GM12864 (cell line): ENCODE measurements around the gene AHNAK2.
A peak's percentile ranks its signal among the peaks of the same experiment; 100 is the strongest.

Experiments used
- DNase-seq: peaks from one replicate; pipeline ENCODE4 v3.0.0-alpha.2; 2011; ENCODE audit warnings: low read depth
- H3K4me3 ChIP-seq: 2 replicates; pipeline ENCODE4 v1.5.1; 2011; ENCODE audit warnings: mild to moderate bottlenecking, low read depth, low read length, control low read depth
- CTCF ChIP-seq: IDR thresholded peaks from 2 replicates; pipeline ENCODE4 v1.5.1; 2011; ENCODE audit warnings: low read depth, mild to moderate bottlenecking, moderate library complexity, low read length, control low read depth, inconsistent platforms; ENCODE audit errors: missing control alignments

AHNAK2 gene

GRCh38 chr14:104932676-104933631, 45.2 kb downstream of the AHNAK2 start:
- H3K4me3 ChIP-seq = peak overlapping the region; percentile 21
- peak; percentile 76 for TF ChIP-seq CTCF
- no peak for DNase-seq

GRCh38 chr14:104931771-104932675, 46.2 kb downstream of the AHNAK2 start:
- TF ChIP-seq CTCF = no peak
- no peak for DNase-seq
- H3K4me3 ChIP-seq = no peak overlapping the region

DNA sequence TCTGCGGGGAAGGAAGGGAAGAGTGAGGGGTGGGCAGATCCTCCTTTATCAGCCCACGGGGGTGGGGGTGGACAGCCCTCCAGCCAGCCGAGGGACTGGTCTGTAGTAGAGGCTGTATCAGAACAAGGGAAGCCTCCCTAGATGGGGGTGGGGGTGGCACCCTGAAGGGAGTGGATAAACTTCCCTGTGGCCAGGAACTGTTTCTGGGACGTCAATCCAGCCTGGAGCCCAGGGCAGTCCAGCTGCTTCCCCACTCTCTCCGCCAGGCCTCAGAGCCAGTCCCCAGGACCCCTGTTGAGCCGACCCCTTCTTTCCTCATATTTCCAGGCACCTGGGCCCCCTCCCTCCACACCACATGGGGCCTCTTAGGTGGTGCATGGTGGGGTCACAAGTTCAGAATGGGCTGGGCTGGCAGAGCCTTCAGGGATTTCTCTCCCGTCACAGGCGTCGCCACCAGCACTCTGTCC, 46.8 kb downstream of the AHNAK2 start:
- no peak overlapping the region for H3K4me3 ChIP-seq
- no peak for DNase-seq
- no peak for TF ChIP-seq CTCF

GRCh38 chr14:104930526-104931303, 47.5 kb downstream of the AHNAK2 start:
- no peak for TF ChIP-seq CTCF
- DNase-seq = no peak

DNA sequence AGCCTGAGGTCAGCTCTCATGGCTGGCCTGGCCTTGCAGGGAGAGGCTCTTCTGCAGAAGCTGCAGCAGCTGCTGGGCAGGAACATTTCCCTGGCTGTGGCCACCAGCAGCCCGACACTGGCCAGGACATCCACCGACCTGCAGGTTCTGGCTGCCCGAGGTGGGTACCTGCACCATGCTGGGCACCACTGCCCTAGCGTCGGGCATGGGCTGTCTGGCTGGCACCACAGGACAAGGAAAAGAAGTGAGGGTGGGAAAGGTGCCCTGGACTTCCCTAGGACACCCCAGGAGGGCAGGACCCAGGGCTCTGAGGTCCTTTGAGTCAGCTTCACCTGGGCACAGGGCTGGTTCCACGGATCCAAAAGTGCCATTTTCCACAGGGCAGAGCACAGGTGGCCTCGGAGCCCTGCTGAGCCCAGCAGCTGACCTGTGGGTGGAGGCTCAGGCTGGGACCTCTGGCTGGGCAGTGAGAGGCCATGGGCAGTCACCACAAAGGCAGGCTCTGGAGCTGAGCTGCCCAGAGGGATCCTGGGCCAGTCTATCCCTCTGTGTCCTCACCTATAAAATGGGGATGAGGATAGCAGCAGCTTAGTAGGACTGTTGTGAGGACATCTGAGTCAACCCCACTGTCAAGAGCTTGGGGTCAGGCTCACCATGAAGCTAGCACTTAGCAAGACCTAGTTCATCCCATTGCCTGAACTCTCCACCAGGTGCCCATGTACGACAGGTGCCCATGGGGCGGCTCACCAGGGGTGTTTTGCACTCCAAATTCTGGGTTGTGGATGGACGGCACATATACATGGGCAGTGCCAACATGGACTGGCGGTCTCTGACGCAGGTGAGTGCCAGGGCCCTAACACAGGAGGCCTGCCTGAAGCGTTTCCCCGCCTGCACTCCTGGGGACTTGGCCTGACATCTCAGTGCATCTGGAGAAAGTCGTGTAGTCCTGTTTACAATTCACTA, 48.6 kb downstream of the AHNAK2 start:
- no peak for TF ChIP-seq CTCF
- no peak overlapping the region for H3K4me3 ChIP-seq
- no peak for DNase-seq

More at GRCh38 chr14:104930526-104931303, 47.5 kb downstream of the AHNAK2 start:
- no peak overlapping the region for H3K4me3 ChIP-seq
